ENCODE measurements around the gene MYBPC2. TPM values are rescaled to one million over a fixed set of nuclear protein-coding genes. Genes with fewer than 3 reads are reported as not detected.

The MYBPC2 gene
- polyA plus RNA-seq, 1 donor = 0.37 TPM

GRCh38 chr19:50447750-50448149, 15.1 kb downstream of the MYBPC2 start:
- Histone ChIP-seq H3K9me3 (ENCODE audit: control insufficient read depth, low read depth, low read length) (no peaks in the 10 kb centered on the region), H3K4me1 (ENCODE audit: control insufficient read depth, insufficient read depth, low read length) (no peaks in the 10 kb centered on the region), H3K27ac (ENCODE audit: low read length) (no peak overlapping the region), H3K27me3 (ENCODE audit: control insufficient read depth, insufficient read depth, low read length) (peaks cover 6% of the 10 kb centered on the region), H3K4me3 (ENCODE audit: low read length) (no peak overlapping the region), H3K36me3 (ENCODE audit: control insufficient read depth, insufficient read depth, low read length) (no peaks in the 10 kb centered on the region)
- no peak for DNase-seq
- WGBS (ENCODE audit: insufficient coverage, low lambda C conversion rate) = 94% methylated on average over 5 of the region's 10 CpGs

- Histone ChIP-seq H3K36me3 (ENCODE audit: control insufficient read depth, insufficient read depth, low read length) (no peaks in the 10 kb centered on the region), H3K27ac (ENCODE audit: low read length) (no peak overlapping the region), H3K4me1 (ENCODE audit: control insufficient read depth, insufficient read depth, low read length) (no peaks in the 10 kb centered on the region), H3K4me3 (ENCODE audit: low read length) (no peak overlapping the region), H3K27me3 (ENCODE audit: control insufficient read depth, insufficient read depth, low read length) (peaks cover 6% of the 10 kb centered on the region), H3K9me3 (ENCODE audit: control insufficient read depth, low read depth, low read length) (no peaks in the 10 kb centered on the region)
- no CpG with 5 or more reads among the region's 14 CpGs for WGBS (ENCODE audit: insufficient coverage, low lambda C conversion rate)
- DNase-seq = no peak
These were observed 16.7 kb downstream of the MYBPC2 start for GRCh38 chr19:50449236-50449899.

- H3K36me3 ChIP-seq (ENCODE audit: control insufficient read depth, insufficient read depth, low read length) = no peaks in the 10 kb centered on the region
- no peaks in the 10 kb centered on the region for H3K9me3 ChIP-seq (ENCODE audit: control insufficient read depth, low read depth, low read length)
- peaks cover 6% of the 10 kb centered on the region for H3K27me3 ChIP-seq (ENCODE audit: control insufficient read depth, insufficient read depth, low read length)
- no peak for DNase-seq
- no CpG with 5 or more reads among the region's 30 CpGs for WGBS (ENCODE audit: insufficient coverage, low lambda C conversion rate)
- no peak overlapping the region for H3K4me3 ChIP-seq (ENCODE audit: low read length)
- no peaks in the 10 kb centered on the region for H3K4me1 ChIP-seq (ENCODE audit: control insufficient read depth, insufficient read depth, low read length)
- no peak overlapping the region for H3K27ac ChIP-seq (ENCODE audit: low read length)
These were observed 17.9 kb downstream of the MYBPC2 start for GRCh38 chr19:50450369-50451222.

- Histone ChIP-seq H3K4me1 (ENCODE audit: control insufficient read depth, insufficient read depth, low read length) (no peaks in the 10 kb centered on the region), H3K27me3 (ENCODE audit: control insufficient read depth, insufficient read depth, low read length) (peaks cover 6% of the 10 kb centered on the region), H3K4me3 (ENCODE audit: low read length) (no peak overlapping the region), H3K27ac (ENCODE audit: low read length) (no peak overlapping the region), H3K36me3 (ENCODE audit: control insufficient read depth, insufficient read depth, low read length) (no peaks in the 10 kb centered on the region), H3K9me3 (ENCODE audit: control insufficient read depth, low read depth, low read length) (no peaks in the 10 kb centered on the region)
- no CpG with 5 or more reads among the region's 13 CpGs for WGBS (ENCODE audit: insufficient coverage, low lambda C conversion rate)
- DNase-seq = no peak
These were observed 18.5 kb downstream of the MYBPC2 start for GRCh38 chr19:50451223-50451534.

- Histone ChIP-seq H3K4me1 (ENCODE audit: control insufficient read depth, insufficient read depth, low read length) (no peaks in the 10 kb centered on the region), H3K9me3 (ENCODE audit: control insufficient read depth, low read depth, low read length) (no peaks in the 10 kb centered on the region), H3K4me3 (ENCODE audit: low read length) (no peak overlapping the region), H3K36me3 (ENCODE audit: control insufficient read depth, insufficient read depth, low read length) (no peaks in the 10 kb centered on the region), H3K27ac (ENCODE audit: low read length) (no peak overlapping the region), H3K27me3 (ENCODE audit: control insufficient read depth, insufficient read depth, low read length) (peaks cover 13% of the 10 kb centered on the region)
- no CpG with 5 or more reads among the region's 3 CpGs for WGBS (ENCODE audit: insufficient coverage, low lambda C conversion rate)
- no peak for DNase-seq
These were observed 20.6 kb downstream of the MYBPC2 start for GRCh38 chr19:50453243-50453642.

GRCh38 chr19:50455992-50456391, 23.3 kb downstream of the MYBPC2 start:
- H3K9me3 ChIP-seq (ENCODE audit: control insufficient read depth, low read depth, low read length) = no peaks in the 10 kb centered on the region
- no peaks in the 10 kb centered on the region for H3K36me3 ChIP-seq (ENCODE audit: control insufficient read depth, insufficient read depth, low read length)
- DNase-seq = no peak
- 90% methylated on average over 2 of the region's 2 CpGs for WGBS (ENCODE audit: insufficient coverage, low lambda C conversion rate)
- no peaks in the 10 kb centered on the region for H3K4me1 ChIP-seq (ENCODE audit: control insufficient read depth, insufficient read depth, low read length)
- peaks cover 30% of the 10 kb centered on the region for H3K27me3 ChIP-seq (ENCODE audit: control insufficient read depth, insufficient read depth, low read length)
- no peak overlapping the region for H3K4me3 ChIP-seq (ENCODE audit: low read length)
- no peak overlapping the region for H3K27ac ChIP-seq (ENCODE audit: low read length)

- Histone ChIP-seq H3K27ac (ENCODE audit: low read length) (no peak overlapping the region), H3K9me3 (ENCODE audit: control insufficient read depth, low read depth, low read length) (no peaks in the 10 kb centered on the region), H3K36me3 (ENCODE audit: control insufficient read depth, insufficient read depth, low read length) (no peaks in the 10 kb centered on the region), H3K27me3 (ENCODE audit: control insufficient read depth, insufficient read depth, low read length) (peaks cover 29% of the 10 kb centered on the region), H3K4me3 (ENCODE audit: low read length) (no peak overlapping the region), H3K4me1 (ENCODE audit: control insufficient read depth, insufficient read depth, low read length) (no peaks in the 10 kb centered on the region)
- WGBS (ENCODE audit: insufficient coverage, low lambda C conversion rate) = no CpG with 5 or more reads among the region's 5 CpGs
- no peak for DNase-seq
These were observed 24.6 kb downstream of the MYBPC2 start for GRCh38 chr19:50457300-50457699.

GRCh38 chr19:50458396-50459066, 25.8 kb downstream of the MYBPC2 start:
- Histone ChIP-seq H3K4me3 (ENCODE audit: low read length) (no peak overlapping the region), H3K27ac (ENCODE audit: low read length) (no peak overlapping the region), H3K9me3 (ENCODE audit: control insufficient read depth, low read depth, low read length) (no peaks in the 10 kb centered on the region), H3K36me3 (ENCODE audit: control insufficient read depth, insufficient read depth, low read length) (no peaks in the 10 kb centered on the region), H3K4me1 (ENCODE audit: control insufficient read depth, insufficient read depth, low read length) (no peaks in the 10 kb centered on the region), H3K27me3 (ENCODE audit: control insufficient read depth, insufficient read depth, low read length) (peaks cover 29% of the 10 kb centered on the region)
- no peak for DNase-seq
- no CpG with 5 or more reads among the region's 50 CpGs for WGBS (ENCODE audit: insufficient coverage, low lambda C conversion rate)

GRCh38 chr19:50459067-50459456, 26.4 kb downstream of the MYBPC2 start:
- WGBS (ENCODE audit: insufficient coverage, low lambda C conversion rate) = no CpG with 5 or more reads among the region's 32 CpGs
- no peaks in the 10 kb centered on the region for H3K9me3 ChIP-seq (ENCODE audit: control insufficient read depth, low read depth, low read length)
- no peak for DNase-seq
- H3K36me3 ChIP-seq (ENCODE audit: control insufficient read depth, insufficient read depth, low read length) = no peaks in the 10 kb centered on the region
- H3K27ac ChIP-seq (ENCODE audit: low read length) = no peak overlapping the region
- no peak overlapping the region for H3K4me3 ChIP-seq (ENCODE audit: low read length)
- peaks cover 29% of the 10 kb centered on the region for H3K27me3 ChIP-seq (ENCODE audit: control insufficient read depth, insufficient read depth, low read length)
- no peaks in the 10 kb centered on the region for H3K4me1 ChIP-seq (ENCODE audit: control insufficient read depth, insufficient read depth, low read length)

- no peak overlapping the region for H3K4me3 ChIP-seq (ENCODE audit: low read length)
- peaks cover 29% of the 10 kb centered on the region for H3K27me3 ChIP-seq (ENCODE audit: control insufficient read depth, insufficient read depth, low read length)
- no peaks in the 10 kb centered on the region for H3K9me3 ChIP-seq (ENCODE audit: control insufficient read depth, low read depth, low read length)
- H3K4me1 ChIP-seq (ENCODE audit: control insufficient read depth, insufficient read depth, low read length) = peaks cover 3% of the 10 kb centered on the region
- WGBS (ENCODE audit: insufficient coverage, low lambda C conversion rate) = no CpG with 5 or more reads among the region's 1 CpG
- H3K36me3 ChIP-seq (ENCODE audit: control insufficient read depth, insufficient read depth, low read length) = no peaks in the 10 kb centered on the region
- no peak for DNase-seq
- no peak overlapping the region for H3K27ac ChIP-seq (ENCODE audit: low read length)
These were observed 26.9 kb downstream of the MYBPC2 start for GRCh38 chr19:50459638-50460037.
